ENCODE results near the gene TUG1. TPM values are rescaled to one million over a fixed set of nuclear protein-coding genes. Genes with fewer than 3 reads are reported as not detected.

The TUG1 gene
- 49.0 and 64.6 TPM in 2 replicates for total RNA-seq (2014; rRNA removed; shearing (Covaris generic))
- 84.3 and 119 TPM in 2 replicates for polyA plus RNA-seq (2014; cell fraction: nucleus; rRNA removed)

DNA sequence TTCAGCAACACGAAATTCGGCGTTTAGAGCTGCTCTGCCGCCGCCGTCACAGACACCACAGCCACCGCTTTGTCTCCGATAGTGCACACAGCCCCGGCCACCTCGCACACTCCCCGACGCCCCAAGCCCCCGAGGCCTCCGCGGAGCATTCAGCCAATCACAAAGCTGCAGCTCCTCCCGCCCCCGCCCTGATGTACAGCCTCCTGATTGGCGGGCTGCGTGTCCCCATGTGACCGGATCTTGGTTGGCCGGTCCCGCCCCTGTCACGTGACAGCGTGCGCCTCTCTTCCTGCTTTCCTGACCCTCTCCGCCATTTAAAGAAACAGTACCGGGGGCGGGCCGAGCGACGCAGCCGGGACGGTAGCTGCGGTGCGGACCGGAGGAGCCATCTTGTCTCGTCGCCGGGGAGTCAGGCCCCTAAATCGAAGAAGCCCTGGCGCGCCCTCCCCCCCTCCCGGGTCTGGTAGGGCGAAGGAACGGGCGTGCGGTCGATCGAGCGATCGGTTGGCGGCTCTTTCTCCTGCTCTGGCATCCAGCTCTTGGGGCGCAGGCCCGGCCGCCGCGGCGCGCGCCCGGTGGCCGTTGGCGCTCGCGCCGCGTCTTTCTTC lies at the start of gene TUG1:
Gene TUG1, plus strand, starts transcription at position 342 of the 608 bp plus-strand sequence.
- DNase-seq (ENCODE audit: extremely low read depth, low read depth): peak; percentile 95

DNA sequence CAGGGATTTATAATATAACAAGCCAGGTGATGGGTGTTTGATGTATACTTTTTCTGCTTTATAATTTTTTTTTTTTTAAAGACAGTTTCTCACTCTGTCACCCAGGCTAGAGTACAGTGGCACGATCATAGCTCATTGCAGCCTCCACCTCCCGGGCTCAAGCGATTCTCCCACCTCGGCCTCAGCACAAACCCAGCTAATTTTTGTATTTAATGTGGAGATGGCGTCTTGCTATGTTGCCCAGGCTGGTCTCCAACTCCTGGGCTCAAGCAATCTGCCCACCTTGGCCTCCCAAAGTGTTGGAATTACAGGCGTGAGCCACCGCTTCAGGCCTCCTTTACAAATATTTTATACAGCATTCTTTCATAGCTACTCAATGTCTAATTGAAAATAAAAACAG lies 49.1 kb upstream of the TUG1 start:
- DNase-seq (ENCODE audit: extremely low read depth, low read depth): no peak

DNA sequence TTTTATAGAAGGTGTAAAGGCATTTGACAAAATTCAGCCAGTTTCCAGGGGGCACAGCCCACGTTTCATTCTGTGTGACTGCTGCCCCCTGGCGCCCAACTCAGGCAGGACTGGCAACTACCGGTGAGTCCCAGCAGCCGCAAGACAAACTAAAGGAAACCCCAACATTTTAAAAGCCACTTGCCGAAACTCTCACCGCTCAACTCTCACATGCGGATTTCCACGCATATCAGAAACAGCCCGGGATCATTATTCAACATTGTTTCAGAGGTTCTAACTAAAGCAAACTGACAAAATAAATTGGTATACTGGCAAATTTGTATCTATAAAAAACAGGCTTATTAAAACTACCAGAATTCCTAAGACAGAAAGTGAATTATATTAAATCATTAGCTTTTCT lies 48.7 kb upstream of the TUG1 start:
- DNase-seq (ENCODE audit: extremely low read depth, low read depth): peak; percentile 43

DNA sequence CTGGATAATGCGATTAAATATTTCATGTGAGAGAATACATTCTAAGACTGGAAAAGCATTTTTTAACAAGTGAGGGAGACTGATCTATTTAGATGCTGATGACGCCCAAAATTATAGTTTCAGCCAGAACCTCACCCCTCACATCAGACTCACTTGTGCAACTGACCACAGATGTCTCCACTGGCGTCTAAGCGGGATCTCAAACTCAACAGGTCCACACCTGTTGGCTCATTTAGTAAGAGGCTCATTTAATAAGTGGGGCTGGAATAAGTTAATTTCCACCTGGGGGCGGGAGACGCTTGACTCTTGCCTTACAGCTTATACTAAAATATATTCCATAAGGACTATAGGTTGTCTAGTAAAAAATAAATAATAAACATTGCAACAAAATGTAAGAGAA lies 48.0 kb upstream of the TUG1 start:
- no peak for DNase-seq (ENCODE audit: extremely low read depth, low read depth)

DNA sequence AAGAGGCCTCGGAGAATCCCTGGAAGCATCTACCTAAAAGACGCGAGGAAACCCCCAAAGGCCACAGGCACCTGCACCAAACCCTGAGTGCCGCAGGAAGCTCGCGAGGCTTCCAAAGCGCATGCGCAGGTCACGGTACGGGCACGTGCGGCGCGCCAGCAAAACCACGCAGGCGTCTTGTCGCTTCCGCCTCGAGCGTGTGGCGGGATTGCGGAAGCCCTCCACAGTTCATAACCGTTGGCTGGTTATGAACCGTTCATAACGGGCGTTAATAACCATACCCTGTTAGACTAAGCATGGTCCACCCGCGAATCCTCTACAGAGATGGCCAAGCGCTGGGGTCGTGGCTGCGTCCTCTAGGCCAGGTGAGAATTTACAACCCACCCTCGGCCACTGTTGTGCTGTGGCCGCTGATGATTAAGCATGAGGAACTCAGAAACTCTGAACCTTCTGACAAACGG lies 46.9 kb upstream of the TUG1 start:
- no peak for DNase-seq (ENCODE audit: extremely low read depth, low read depth)

DNA sequence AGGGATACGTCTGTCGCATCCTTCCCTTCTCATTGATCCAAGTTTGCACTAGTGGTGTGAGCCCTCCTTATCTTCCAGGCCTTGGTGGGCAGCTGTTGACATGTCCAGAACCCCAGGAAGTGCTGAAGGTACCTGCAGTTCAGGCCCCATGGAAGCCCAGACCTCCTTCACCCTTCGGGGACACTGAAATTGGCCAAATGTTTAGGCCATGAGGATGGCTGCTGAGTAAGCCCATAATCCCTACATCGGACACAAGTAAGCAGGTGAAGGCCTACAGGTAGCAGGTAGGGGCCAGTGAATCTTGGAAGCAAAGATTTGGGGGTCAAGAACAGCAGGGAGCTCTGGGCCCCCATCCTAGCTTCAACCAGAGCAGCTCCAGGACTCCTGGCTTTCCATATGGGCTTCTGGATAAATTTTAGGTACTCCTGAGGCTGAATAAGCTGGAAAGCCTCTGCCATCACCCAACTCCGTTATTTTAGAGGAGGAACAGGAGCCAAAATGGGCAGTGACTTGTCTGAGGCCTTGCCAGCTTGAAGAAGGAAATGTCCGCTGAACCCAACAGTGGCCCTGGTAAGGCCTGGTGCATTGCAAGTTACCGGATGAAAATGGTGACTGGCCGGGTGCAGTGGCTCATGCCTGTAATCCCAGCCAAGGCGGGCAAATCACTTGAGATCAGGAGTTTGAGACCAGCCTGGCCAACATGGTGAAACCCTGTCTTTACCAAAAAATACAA lies 45.7 kb upstream of the TUG1 start:
- no peak for DNase-seq (ENCODE audit: extremely low read depth, low read depth)

DNA sequence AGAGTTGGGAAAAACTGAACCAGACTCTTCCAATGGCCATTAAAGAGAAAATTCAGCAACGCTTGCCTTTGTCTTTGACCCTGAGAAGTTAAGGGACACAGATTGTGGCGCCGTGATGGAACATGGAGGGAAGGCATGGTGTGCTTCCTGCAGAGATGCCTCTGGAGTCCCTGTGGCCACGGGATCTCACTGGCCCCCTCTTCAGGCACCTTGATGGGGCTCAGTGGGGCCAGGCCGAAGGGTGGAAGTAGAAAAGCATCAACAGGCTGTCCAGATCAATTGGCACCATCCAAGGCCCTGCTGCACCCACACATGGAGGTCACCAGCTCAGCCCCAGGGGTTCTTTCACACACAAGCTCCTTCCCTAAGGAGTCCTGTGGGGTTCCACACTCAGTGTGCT lies 43.4 kb upstream of the TUG1 start:
- DNase-seq (ENCODE audit: extremely low read depth, low read depth): no peak

DNA sequence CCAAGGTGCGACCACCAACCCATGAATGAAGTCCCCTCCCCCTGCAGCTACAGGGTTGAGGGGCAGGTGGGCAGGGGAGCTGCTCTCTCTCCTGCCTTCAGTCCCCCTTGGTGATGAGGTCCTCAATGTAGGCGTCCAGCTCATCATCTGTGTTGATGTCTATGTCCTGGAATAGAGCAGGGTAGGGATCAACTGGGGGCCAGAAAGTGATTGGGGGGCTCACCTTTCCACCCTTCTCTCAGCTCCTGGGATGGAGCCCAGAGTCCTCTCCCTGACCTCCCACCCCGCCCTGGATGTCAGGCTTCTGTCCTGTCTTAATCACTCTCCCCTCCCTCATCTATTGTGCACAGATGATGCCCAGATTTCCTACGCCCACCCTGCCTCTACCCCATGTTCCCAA lies 42.4 kb upstream of the TUG1 start:
- no peak for DNase-seq (ENCODE audit: extremely low read depth, low read depth)

DNA sequence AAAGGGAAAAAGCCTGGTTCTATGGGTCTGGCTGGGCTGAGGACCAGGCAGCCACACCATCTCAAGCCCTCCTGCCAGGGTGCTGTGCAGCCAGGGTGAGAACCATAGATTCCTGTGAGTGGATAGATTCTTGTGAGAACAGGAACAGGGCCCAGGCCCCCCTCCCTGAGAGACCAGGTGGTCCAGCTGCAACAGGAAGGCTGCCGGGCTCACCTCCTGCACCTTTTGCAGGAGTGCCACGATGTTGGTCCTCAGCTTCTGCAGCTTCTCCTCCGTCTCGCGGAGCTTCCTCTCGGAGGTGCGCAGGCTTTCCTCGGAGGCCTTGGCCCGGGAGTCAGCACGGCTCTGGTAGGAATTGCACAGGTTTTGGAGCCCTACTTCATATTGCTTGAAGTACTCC lies 41.3 kb upstream of the TUG1 start:
- no peak for DNase-seq (ENCODE audit: extremely low read depth, low read depth)

DNA sequence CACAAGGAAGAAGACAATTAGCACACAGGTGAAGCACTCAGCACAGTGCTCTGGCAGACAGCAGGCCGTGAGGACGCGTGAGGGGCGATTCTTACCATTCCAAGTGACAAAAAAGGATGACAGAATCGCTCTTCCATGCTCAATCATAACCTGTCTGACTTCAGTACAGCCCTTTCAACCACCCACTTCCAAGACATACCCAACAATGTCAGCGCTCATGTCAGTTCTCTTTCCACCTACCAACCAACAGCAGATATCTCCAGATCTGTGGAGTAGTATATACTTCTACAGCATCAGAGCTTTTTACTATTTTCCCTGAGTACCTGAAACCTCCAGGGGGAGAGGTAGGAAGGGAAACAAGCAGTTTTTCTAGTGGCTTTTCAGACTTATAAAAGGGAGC lies 40.7 kb upstream of the TUG1 start:
- DNase-seq (ENCODE audit: extremely low read depth, low read depth): no peak

DNA sequence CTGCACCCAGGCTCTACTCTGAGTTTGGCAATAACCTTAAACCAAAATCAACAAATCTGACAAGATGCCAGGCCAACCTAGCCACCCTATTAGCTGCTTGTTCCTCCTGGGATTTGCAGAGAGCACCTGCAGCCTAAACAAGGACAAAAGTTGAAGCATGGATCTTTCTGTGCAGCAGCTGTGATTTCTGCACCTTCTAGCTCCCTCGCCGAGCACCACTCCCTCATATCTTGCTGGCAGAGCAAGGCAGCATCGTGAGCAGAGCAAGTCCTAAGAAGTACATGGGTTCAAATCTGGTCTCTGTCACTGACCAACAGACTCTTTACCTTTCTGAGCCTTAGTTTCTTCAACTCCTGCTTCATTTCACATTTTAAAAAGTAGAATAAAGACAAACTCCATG lies 38.8 kb upstream of the TUG1 start:
- DNase-seq (ENCODE audit: extremely low read depth, low read depth): no peak

DNA sequence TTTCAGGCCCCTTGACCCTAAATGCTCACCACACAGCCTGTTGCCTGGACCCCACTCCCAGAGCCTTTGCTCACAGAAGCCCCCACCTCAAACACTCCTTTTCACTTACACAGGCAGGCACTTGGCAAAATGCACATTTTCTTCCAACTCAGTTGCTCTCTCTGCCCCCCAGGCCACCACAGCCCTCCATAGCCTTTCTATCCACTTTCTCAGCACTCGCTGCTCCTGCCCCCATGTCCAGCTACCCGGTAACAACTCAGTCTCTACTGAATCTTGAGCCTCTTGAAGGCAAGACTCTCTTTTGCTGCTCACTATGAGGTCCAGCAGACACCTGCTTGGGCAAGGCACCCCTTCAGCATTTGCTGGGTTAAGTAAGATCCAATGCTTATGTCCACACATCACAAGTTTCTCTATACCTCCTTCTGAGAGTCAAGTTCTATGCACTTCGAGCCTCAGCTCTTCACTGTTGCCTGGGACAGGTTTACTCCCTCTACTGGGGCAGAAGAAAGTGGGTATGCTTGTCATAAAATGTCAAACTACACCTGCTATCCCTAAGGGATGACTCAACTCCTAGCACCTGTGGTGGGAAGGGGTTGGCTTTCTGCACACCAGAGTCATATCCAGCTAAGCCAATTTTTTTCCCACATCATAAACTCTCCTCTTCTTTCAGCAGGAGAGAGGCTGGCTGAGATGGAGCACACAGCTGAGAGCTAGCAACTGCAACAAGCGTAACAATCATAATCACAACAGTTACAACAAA lies 37.3 kb upstream of the TUG1 start:
- no peak for DNase-seq (ENCODE audit: extremely low read depth, low read depth)

DNA sequence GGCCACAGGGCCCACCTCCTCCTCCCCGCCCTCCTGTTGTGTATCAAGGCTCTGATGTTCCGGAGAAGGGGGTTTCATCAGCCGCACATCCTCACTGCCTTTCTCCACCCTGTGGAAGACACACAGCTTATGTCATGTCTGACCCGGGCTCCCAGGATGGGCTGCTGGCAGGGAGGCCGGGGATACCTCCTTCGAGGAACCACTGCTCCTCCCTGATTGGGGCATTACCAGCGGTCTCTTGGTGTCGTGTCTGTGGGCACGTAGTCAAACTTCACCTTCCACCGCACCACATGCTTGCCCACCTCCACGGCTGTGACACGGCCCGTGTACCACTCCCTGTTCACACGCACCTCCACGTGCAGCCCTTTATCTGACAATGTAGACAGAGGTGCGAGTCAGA lies 36.4 kb upstream of the TUG1 start:
- DNase-seq (ENCODE audit: extremely low read depth, low read depth): no peak

DNA sequence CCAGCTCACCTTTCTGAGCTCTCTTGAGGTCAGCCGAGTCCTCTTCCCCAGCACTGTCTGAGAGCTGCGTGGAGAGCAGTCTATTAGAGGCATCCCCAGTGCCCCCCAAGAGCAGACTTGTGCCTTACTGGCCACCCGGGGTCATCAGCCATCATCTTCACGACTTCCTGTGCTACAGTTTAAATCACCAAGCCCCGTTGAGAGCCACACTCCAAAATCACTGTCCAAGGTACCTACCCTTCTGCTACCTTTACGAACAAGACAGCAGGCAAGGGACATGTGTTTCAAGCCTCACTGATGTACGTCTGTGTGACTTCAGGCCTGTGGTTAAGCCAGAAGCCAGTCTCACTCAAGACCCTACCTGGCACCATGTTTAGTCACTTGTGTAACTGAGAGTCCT lies 35.6 kb upstream of the TUG1 start:
- DNase-seq (ENCODE audit: extremely low read depth, low read depth): no peak

DNA sequence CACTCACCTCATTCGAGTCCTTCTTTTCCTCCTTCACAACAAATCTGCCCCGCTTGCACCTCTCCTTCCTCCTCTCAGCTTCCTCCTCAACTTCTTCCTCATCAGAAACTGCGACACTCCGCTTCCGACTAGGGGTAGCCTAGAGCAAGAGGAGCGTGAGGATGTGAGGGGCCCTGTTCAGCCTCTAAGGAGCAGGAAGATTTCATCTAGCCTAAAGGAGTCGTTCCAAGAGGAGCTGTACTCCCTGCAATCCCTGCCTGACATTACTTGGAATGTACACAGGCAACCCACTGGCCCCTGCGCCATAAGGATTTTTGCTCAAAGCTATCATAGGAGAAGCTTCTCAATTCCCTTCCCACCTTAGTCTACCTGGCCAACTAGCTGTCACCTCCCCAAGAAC lies 35.0 kb upstream of the TUG1 start:
- no peak for DNase-seq (ENCODE audit: extremely low read depth, low read depth)

DNA sequence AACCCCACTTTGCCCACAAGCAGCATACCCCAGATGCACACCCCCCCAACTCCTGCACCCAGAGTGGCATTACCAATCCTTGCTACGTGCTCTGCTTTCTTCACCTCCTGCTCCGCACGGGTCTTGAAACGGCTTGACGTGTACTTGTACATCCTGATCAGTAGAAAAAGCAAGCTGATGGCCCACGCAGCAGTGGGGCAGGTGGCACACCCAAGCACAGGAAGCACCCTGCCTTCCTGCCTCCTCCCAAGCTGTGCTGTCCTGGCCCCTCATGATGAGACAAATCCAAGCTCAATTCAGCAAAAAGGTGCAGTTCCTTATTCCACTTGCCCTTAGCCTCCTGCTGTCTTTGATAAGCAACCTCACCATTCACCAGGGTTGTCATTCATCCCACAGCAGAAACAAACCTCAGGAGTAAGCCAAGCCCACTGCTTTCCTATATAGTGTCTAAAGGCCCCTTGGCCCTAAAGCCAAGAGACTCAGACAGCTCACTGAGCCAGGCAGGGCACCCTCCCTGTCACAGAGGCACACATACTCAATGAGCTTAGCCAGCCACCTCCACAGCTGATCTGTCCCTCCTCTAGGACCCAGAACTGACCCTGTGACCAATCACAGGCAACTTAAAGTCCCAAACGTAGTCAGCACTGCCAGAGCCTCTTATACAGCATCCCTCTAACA lies 28.2 kb upstream of the TUG1 start:
- DNase-seq (ENCODE audit: extremely low read depth, low read depth): no peak

DNA sequence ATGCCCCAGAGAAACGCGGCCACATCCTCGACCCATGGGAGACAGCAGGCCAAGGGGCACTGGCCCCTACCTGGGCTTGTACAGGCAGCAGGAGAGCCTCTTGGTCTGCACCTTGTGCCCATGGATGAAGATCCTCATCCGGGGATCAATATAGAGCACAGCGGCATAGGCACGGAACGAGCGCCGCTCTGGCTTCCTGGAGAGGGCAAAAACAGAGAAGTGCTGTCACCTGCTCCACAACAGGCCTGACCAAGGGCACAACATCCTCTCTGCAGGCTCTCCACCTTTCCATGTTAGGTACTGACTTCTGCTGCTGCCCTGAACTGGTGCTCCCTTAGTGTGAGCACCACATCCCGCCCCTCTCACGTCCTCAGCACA lies 27.7 kb upstream of the TUG1 start:
- DNase-seq (ENCODE audit: extremely low read depth, low read depth): no peak

DNA sequence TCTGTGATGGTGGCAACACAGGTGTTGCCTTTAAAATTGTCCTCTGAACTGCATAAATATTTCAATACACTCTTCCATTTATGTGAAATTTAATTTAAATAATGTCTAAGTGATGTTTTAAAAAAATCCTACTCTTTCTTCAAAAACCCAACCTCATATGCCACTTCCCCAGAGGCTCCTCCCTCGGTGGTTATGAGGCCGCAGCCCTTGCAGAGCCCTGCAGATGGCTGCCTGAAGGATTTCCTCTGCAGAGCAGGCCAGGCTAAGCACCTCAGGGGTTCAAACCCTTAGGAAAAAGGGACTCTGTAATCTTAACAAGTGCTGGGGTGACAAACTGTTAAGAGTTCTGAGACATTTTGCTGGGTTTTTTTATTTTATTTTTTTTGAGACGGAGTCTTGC lies 25.7 kb upstream of the TUG1 start:
- DNase-seq (ENCODE audit: extremely low read depth, low read depth): no peak

DNA sequence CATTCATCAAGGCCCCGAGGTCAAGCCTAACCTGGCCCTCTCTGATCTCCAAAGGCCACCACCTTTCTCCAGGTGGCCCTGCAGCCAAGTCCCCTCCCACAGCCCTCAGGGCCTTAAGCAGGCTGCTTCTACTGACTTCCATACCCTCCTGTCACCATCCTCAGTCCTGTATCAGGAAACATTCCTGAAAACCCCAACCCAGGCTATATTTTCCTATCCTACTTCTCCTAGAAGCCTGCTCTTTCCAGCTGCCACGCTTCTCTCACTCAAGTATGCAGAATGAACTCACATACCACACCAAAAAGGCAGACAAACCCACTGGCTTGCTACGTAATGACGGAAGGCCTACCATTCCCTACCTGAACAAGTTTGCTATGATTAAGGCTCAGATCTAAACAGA lies 24.1 kb upstream of the TUG1 start:
- no peak for DNase-seq (ENCODE audit: extremely low read depth, low read depth)

DNA sequence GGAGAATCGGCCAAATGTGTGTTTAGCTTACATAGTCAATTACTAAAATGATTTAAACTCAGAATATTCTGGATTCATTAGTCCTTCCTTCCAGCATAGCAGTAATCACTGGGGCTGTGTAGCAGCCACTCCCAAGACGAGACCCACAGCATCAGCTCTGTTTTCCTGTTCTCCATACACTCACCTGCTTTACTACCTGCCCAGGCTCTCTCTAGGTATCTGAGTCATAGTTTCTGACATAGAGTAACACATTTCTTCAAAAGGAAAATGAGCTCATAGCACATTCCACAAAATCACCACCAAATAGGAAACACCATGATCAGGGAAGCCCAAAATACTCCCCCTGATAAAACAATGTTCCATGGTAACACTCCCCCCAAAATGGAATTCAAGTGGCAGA lies 23.4 kb upstream of the TUG1 start:
- DNase-seq (ENCODE audit: extremely low read depth, low read depth): no peak

DNA sequence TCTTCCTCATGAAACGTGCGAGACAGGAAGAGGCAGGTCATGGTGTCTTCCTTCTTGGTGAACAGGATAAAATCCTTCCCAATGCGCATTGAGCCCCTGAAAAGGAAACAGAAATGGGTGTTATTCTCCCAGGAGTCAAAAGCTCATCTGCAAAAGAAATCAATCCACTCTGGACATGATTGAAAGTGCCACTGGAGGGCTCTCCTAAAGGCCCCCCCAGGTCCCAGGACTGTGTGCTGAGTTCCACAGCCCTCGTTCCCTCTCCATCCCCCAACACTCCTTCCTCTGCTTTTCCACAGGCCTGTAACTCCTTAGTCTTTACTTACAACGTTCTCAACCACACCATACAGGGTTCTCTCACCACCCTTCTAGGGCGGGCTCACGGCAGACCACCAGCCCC lies 22.7 kb upstream of the TUG1 start:
- no peak for DNase-seq (ENCODE audit: extremely low read depth, low read depth)
